ENCODE results near the gene ASAP3.

ASAP3 gene

GRCh38 chr1:23526329-23527041 is 42.5 kb upstream of the ASAP3 start:
- no peaks in the 10 kb centered on the region for H3K9me3 ChIP-seq (ENCODE audit: control insufficient read depth, insufficient read depth, low read depth, low read length)
- no peak overlapping the region for H3K9ac ChIP-seq (ENCODE audit: low read length)
- no peak overlapping the region for H3K27ac ChIP-seq (ENCODE audit: low read depth, low read length)
- H3K36me3 ChIP-seq (ENCODE audit: control insufficient read depth, insufficient read depth, low read length), result peaks cover 3% of the 10 kb centered on the region; the same call in 1 of the 2 replicates
- no peak overlapping the region for H3K4me3 ChIP-seq (ENCODE audit: low read depth, low read length)
- H3K4me1 ChIP-seq (ENCODE audit: control insufficient read depth, insufficient read depth, low read length), result peaks cover 14% of the 10 kb centered on the region
- peaks cover 32% of the 10 kb centered on the region for H3K27me3 ChIP-seq (ENCODE audit: control insufficient read depth, insufficient read depth, low read length)

- H3K9ac ChIP-seq (ENCODE audit: low read length), result no peak overlapping the region
- H3K4me3 ChIP-seq (ENCODE audit: low read depth, low read length), result no peak overlapping the region
- no peaks in the 10 kb centered on the region for H3K9me3 ChIP-seq (ENCODE audit: control insufficient read depth, insufficient read depth, low read depth, low read length)
- peaks cover 12% of the 10 kb centered on the region for H3K4me1 ChIP-seq (ENCODE audit: control insufficient read depth, insufficient read depth, low read length)
- peaks cover 27% of the 10 kb centered on the region for H3K27me3 ChIP-seq (ENCODE audit: control insufficient read depth, insufficient read depth, low read length)
- peaks cover 4% of the 10 kb centered on the region; the same call in 1 of the 2 replicates for H3K36me3 ChIP-seq (ENCODE audit: control insufficient read depth, insufficient read depth, low read length)
- no peak overlapping the region for H3K27ac ChIP-seq (ENCODE audit: low read depth, low read length)
These were observed 41.7 kb upstream of the ASAP3 start for GRCh38 chr1:23525558-23526250.

GRCh38 chr1:23524716-23525401 is 40.9 kb upstream of the ASAP3 start:
- Histone ChIP-seq H3K27ac (ENCODE audit: low read depth, low read length) (no peak overlapping the region), H3K36me3 (ENCODE audit: control insufficient read depth, insufficient read depth, low read length) (peaks cover 4% of the 10 kb centered on the region; the same call in 1 of the 2 replicates), H3K27me3 (ENCODE audit: control insufficient read depth, insufficient read depth, low read length) (peaks cover 18% of the 10 kb centered on the region), H3K9ac (ENCODE audit: low read length) (no peak overlapping the region), H3K4me3 (ENCODE audit: low read depth, low read length) (no peak overlapping the region), H3K4me1 (ENCODE audit: control insufficient read depth, insufficient read depth, low read length) (peaks cover 6% of the 10 kb centered on the region; the same call in 1 of the 2 replicates), H3K9me3 (ENCODE audit: control insufficient read depth, insufficient read depth, low read depth, low read length) (no peaks in the 10 kb centered on the region)

- Histone ChIP-seq H3K27me3 (ENCODE audit: control insufficient read depth, insufficient read depth, low read length) (peaks cover 11% of the 10 kb centered on the region), H3K4me3 (ENCODE audit: low read depth, low read length) (no peak overlapping the region), H3K9ac (ENCODE audit: low read length) (no peak overlapping the region), H3K36me3 (ENCODE audit: control insufficient read depth, insufficient read depth, low read length) (peaks cover 4% of the 10 kb centered on the region; the same call in 1 of the 2 replicates), H3K9me3 (ENCODE audit: control insufficient read depth, insufficient read depth, low read depth, low read length) (no peaks in the 10 kb centered on the region), H3K4me1 (ENCODE audit: control insufficient read depth, insufficient read depth, low read length) (peaks cover 5% of the 10 kb centered on the region; the same call in 1 of the 2 replicates), H3K27ac (ENCODE audit: low read depth, low read length) (no peak overlapping the region)
These were observed 40.2 kb upstream of the ASAP3 start for GRCh38 chr1:23524163-23524562.

- Histone ChIP-seq H3K27me3 (ENCODE audit: control insufficient read depth, insufficient read depth, low read length) (0 out of 2 replicates have a peak, but pooled peaks cover 4% of the 10 kb centered on the region), H3K36me3 (ENCODE audit: control insufficient read depth, insufficient read depth, low read length) (peaks cover 10% of the 10 kb centered on the region; the same call in 1 of the 2 replicates), H3K27ac (ENCODE audit: low read depth, low read length) (no peak overlapping the region), H3K4me3 (ENCODE audit: low read depth, low read length) (no peak overlapping the region), H3K4me1 (ENCODE audit: control insufficient read depth, insufficient read depth, low read length) (peaks cover 5% of the 10 kb centered on the region; the same call in 1 of the 2 replicates), H3K9me3 (ENCODE audit: control insufficient read depth, insufficient read depth, low read depth, low read length) (no peaks in the 10 kb centered on the region), H3K9ac (ENCODE audit: low read length) (no peak overlapping the region)
These were observed 38.4 kb upstream of the ASAP3 start for GRCh38 chr1:23522244-23522982.

GRCh38 chr1:23521588-23521987 is 37.6 kb upstream of the ASAP3 start:
- H3K9me3 ChIP-seq (ENCODE audit: control insufficient read depth, insufficient read depth, low read depth, low read length), result no peaks in the 10 kb centered on the region
- no peak overlapping the region for H3K4me3 ChIP-seq (ENCODE audit: low read depth, low read length)
- H3K9ac ChIP-seq (ENCODE audit: low read length), result no peak overlapping the region
- no peaks in the 10 kb centered on the region for H3K27me3 ChIP-seq (ENCODE audit: control insufficient read depth, insufficient read depth, low read length)
- peaks cover 10% of the 10 kb centered on the region; the same call in 1 of the 2 replicates for H3K36me3 ChIP-seq (ENCODE audit: control insufficient read depth, insufficient read depth, low read length)
- H3K27ac ChIP-seq (ENCODE audit: low read depth, low read length), result no peak overlapping the region
- peaks cover 5% of the 10 kb centered on the region; the same call in 1 of the 2 replicates for H3K4me1 ChIP-seq (ENCODE audit: control insufficient read depth, insufficient read depth, low read length)

GRCh38 chr1:23517581-23517980 is 33.6 kb upstream of the ASAP3 start:
- Histone ChIP-seq H3K27ac (ENCODE audit: low read depth, low read length) (no peak overlapping the region), H3K27me3 (ENCODE audit: control insufficient read depth, insufficient read depth, low read length) (no peaks in the 10 kb centered on the region), H3K4me1 (ENCODE audit: control insufficient read depth, insufficient read depth, low read length) (no peaks in the 10 kb centered on the region), H3K36me3 (ENCODE audit: control insufficient read depth, insufficient read depth, low read length) (peaks cover 14% of the 10 kb centered on the region; the same call in 1 of the 2 replicates), H3K9ac (ENCODE audit: low read length) (no peak overlapping the region), H3K9me3 (ENCODE audit: control insufficient read depth, insufficient read depth, low read depth, low read length) (no peaks in the 10 kb centered on the region), H3K4me3 (ENCODE audit: low read depth, low read length) (no peak overlapping the region)

- Histone ChIP-seq H3K9ac (ENCODE audit: low read length) (no peak overlapping the region), H3K27ac (ENCODE audit: low read depth, low read length) (no peak overlapping the region), H3K9me3 (ENCODE audit: control insufficient read depth, insufficient read depth, low read depth, low read length) (no peaks in the 10 kb centered on the region), H3K36me3 (ENCODE audit: control insufficient read depth, insufficient read depth, low read length) (peaks cover 10% of the 10 kb centered on the region; the same call in 1 of the 2 replicates), H3K4me3 (ENCODE audit: low read depth, low read length) (no peak overlapping the region), H3K4me1 (ENCODE audit: control insufficient read depth, insufficient read depth, low read length) (no peaks in the 10 kb centered on the region), H3K27me3 (ENCODE audit: control insufficient read depth, insufficient read depth, low read length) (no peaks in the 10 kb centered on the region)
These were observed 31.9 kb upstream of the ASAP3 start for GRCh38 chr1:23515905-23516304.

GRCh38 chr1:23514111-23514679 is 30.2 kb upstream of the ASAP3 start:
- Histone ChIP-seq H3K9me3 (ENCODE audit: control insufficient read depth, insufficient read depth, low read depth, low read length) (no peaks in the 10 kb centered on the region), H3K36me3 (ENCODE audit: control insufficient read depth, insufficient read depth, low read length) (peaks cover 12% of the 10 kb centered on the region; the same call in 1 of the 2 replicates), H3K4me3 (ENCODE audit: low read depth, low read length) (no peak overlapping the region), H3K27ac (ENCODE audit: low read depth, low read length) (no peak overlapping the region), H3K4me1 (ENCODE audit: control insufficient read depth, insufficient read depth, low read length) (no peaks in the 10 kb centered on the region), H3K27me3 (ENCODE audit: control insufficient read depth, insufficient read depth, low read length) (no peaks in the 10 kb centered on the region), H3K9ac (ENCODE audit: low read length) (no peak overlapping the region)

GRCh38 chr1:23509896-23510295 is 25.9 kb upstream of the ASAP3 start:
- no peak overlapping the region for H3K4me3 ChIP-seq (ENCODE audit: low read depth, low read length)
- no peak overlapping the region for H3K9ac ChIP-seq (ENCODE audit: low read length)
- no peaks in the 10 kb centered on the region for H3K27me3 ChIP-seq (ENCODE audit: control insufficient read depth, insufficient read depth, low read length)
- peaks cover 6% of the 10 kb centered on the region; the same call in 1 of the 2 replicates for H3K36me3 ChIP-seq (ENCODE audit: control insufficient read depth, insufficient read depth, low read length)
- H3K27ac ChIP-seq (ENCODE audit: low read depth, low read length), result no peak overlapping the region
- no peaks in the 10 kb centered on the region for H3K4me1 ChIP-seq (ENCODE audit: control insufficient read depth, insufficient read depth, low read length)
- no peaks in the 10 kb centered on the region for H3K9me3 ChIP-seq (ENCODE audit: control insufficient read depth, insufficient read depth, low read depth, low read length)
